HG03575 (cell line): ENCODE results near the gene RAB17.
"Not testable (repeated sequence)": the region's sequence is repeated elsewhere in the genome, so short reads cannot be mapped to it uniquely, and the experiment has no call there.

ENCODE experiments used
- ATAC-seq: cut with Tn5 transposase; IDR thresholded peaks from one replicate; pipeline ENCODE4 v1.9.1; 2021; ENCODE audit not compliant: unreplicated experiment, insufficient number of reproducible peaks, low FRiP score; ENCODE audit errors: extremely low read depth

Gene RAB17

DNA sequence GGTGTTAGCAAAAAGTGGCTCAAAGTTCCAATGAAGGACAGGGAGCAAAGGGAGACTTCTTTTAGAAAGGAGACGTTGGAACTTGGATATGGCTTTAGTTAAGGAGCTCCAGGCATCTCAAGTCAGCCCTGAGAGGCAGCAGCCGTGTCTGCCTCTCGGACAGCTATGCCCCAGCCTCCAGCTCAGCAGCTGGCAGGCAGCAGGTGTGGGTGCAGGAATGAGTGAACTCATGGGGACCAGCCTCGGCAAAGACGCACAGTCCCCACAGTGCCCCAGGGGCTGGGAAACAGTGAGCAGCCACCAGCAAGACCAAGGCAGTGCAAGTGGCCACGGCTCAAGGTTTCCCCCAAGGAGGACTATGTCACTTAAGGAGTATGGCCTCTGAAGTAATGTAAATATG lies 35.2 kb upstream of the RAB17 start:
- ATAC-seq: no peak

- ATAC-seq: no peak
Observed at GRCh38 chr2:237625216-237625705, 34.7 kb upstream of the RAB17 start.

DNA sequence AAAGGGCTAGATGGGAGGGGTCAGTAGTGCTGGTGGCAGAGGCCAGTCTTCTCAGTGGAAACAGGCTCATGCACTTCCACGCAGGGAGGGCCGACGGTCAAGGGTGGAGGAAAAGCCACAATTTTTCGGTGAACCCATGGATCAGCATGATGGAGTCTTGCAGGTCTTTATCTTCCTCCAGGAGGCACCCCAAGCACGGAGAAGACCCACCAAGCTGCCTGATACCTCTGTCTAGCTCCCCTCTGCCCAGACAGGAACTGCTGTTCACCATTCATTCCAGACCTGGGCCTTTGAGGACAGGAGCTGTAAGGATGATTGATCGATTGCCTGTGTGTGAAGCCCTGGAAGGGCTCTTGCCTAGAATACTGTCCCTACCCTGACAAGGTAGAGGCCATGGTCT lies 34.0 kb upstream of the RAB17 start:
- ATAC-seq: no peak

GRCh38 chr2:237623428-237624403 lies 33.2 kb upstream of the RAB17 start:
- ATAC-seq: no peak

- ATAC-seq: no peak
Observed at GRCh38 chr2:237618449-237618848, 27.9 kb upstream of the RAB17 start.

GRCh38 chr2:237617587-237617982 lies 27.1 kb upstream of the RAB17 start:
- no peak for ATAC-seq

DNA sequence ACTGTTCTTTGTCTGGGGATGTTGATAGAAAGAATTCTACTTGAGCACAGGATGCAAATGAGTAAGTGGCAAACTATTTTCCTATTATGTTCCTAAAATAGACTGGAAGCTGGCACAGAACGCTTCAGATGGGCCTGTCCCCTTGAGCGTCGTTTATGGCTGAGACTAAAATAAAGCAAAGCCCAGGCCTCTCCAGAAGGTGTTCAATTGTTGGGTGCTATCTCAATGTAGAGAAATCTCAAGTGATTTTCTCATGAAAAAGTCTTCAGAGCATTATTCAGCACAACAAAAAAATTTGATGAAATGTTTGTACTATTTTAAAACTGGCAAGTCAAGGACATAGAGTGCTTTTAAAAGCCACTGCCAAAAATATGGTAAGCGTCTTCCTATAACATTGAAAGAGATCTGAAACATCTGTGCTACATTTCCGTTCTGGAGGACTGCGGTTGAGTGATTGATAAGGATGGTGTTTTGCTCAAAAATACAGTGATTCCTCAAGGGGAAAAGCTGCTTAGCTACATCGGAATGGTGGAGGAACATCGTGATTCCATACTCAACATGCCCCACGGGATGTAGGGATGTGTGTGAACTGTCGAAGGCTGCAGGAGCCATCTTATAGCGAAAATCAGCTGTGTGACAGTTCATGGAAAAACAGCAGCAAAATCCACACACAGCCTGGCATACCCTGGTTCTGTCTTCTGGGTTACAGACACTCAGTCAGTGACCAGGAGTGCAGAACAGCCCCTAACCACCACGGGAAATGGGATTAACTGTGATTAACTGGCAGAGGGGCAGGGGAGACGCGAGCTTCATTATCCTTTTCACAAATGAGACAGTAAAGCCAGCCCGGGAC lies 26.4 kb upstream of the RAB17 start:
- no peak for ATAC-seq

DNA sequence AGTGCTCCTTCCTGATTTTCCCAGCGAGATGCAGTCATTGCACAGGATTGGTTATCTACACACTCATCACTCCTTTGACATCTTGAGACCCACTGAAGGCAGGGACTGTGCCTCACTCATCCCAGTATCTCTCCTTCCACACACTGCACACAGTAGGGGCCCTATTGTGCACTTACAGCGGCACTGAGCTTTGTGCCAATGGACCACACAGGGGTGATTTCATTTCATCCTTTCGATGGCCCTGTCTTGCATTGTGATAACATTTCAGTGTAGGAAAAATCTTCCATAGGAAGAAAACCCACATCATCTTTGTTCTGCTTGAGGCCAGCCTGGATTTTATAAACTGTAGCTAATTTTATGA lies 25.8 kb upstream of the RAB17 start:
- no peak for ATAC-seq

- ATAC-seq: no peak
Observed at GRCh38 chr2:237615631-237616249, 25.2 kb upstream of the RAB17 start.

DNA sequence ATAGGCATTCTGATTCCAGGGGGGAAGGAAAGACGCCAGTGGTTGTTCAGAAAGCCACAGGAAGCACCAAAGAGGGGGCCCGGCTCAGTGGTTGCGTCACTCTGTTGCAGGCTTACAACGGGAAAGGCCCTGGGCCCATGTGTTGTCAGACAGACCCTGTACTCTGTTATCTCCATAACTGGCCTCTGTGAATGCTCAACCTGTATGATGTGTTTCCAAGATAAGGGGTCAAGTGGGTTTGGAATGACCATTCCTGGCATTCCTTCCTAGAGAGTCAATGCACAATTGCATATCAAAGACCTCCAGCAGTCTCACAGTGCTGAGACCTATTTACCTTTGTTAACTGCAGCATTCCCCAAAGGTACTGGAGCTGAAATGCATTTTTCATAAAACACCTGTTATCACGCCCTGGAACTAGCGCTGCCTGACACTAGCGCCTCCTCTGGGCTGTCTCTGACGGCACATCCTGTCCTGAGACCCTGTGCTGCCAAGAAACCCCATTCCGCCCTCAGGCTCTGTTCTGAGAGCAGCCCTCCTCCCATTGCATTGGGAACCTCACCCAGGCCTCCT lies 23.7 kb upstream of the RAB17 start:
- ATAC-seq: no peak

DNA sequence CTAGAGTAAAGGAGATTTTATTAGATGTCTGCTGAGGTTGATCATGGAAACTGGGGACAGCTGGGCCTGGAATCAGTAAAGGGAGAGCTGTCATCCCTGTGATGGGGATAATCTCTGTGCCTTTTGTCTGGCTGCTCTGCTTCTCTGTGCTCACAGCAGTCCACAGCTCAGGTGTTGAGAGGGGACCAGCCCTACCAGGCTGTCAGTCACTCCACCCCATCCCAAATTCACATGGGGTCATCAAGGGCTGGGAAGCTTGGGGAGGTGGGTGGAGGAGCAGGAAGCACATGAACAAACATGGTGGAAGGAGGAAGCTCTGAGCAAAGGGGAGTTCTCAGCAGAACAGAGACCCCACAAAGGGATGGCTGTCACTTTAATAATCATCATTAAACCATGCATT lies 23.1 kb upstream of the RAB17 start:
- ATAC-seq: no peak

DNA sequence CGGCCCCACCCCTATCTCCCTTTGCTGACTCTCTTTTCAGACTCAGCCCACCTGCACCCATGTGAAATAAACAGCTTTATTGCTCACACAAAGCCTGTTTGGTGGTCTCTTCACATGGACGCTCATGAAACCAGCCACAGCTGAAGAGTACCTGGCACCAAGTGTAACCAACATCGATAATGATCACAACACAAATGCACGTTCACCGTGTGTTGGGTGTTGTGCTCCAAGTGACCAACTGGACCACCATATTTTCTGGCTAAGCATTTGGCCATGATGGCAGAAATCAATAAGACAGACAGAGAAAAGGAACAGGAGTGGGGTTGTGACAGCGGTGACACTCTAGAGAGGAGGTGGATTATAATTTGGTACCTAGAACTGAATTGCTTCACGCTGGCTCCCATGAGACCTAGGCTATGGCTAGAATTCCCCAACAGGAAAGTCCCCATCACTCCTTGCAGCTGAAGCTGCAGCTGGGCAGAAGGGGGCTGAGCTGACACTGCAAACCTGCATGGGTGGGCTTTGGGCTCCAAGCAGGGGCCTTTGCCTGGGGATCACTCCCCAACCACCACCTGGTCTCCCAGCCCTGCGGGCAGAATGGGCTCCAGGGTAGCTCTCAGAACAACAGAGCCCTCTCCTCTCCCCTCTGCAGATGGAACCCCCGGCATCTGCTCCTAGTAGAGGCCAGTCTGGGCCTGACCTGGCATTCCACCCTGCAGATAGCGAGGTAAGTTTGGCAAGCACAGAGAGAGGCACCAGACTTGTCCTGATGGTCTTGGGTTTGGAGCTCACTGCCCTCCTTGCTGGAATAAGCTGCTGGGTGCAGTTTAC lies 22.2 kb upstream of the RAB17 start:
- ATAC-seq: no peak

- ATAC-seq: not testable (repeated sequence)
Observed at GRCh38 chr2:237606522-237606921, 16.0 kb upstream of the RAB17 start.

DNA sequence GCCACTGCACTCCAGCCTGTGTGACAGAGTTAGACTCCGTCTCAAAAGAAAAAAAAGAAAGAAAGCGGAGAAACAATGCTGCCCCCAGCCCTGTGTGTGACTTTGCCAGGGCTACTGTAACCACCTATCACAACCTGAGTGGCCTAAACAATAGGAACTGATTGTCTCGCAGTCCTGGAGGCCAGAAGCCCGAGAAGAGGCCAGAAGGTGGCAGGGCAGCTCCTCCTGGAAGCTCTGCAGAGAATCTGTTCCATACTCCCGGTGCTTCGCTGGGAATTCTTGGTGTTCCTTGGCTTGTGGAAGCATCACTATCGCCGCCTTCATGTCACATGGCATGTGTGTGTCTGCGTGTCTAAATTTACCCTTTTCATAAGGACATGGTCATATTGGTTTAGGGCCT lies 14.4 kb upstream of the RAB17 start:
- no peak for ATAC-seq

DNA sequence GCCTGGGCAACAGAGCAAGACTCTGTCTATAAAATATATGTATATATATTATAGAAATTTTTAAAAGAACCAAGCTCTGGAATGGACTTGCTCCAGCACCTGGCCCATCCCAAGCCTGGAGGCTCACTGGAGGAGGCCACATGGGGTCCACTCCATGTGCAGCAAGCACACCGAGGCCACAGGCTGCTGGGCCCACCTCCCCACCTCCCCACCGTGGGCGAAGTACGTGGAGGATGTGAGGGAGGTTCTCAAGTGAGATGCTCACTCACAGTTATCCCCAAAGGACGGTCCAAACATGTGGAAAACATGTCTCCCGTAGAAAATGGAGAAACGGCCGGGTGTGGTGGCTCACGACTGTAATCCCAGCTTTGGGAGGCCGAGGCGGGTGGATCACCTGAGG lies 13.9 kb upstream of the RAB17 start:
- no peak for ATAC-seq

DNA sequence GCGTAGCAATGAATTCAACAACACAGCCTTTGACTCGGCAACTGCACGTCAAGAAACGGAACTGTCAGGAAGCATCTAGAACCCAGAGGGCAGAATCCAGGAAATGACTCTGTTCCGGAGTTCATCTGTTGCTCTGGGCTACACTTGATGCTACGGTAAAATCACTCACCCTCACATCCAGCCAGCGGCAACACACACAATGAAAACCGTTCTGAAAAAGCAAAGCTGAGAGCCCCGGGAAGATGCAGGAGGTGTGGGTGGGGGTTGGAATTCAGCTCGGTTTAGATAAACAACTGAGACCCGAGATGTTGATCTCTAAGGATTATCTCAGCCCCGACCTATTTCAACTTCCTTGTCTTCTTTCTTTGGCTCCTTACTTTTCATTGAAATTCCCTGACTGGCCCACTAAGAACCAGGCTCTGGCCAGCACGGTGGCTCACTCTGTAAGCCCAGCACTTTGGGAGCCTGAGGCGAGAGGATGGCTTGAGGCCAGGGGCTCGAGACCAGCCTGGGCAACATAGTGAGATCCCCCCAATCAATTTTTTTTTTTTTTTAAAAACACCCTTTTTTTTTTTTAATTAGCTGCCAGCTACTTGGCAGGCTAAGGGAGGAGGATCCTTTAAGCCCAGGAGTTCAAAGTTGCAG lies 13.3 kb upstream of the RAB17 start:
- ATAC-seq: no peak

GRCh38 chr2:237603049-237603717 lies 12.6 kb upstream of the RAB17 start:
- ATAC-seq: no peak
